GM18499 (cell line): ENCODE measurements around the gene CPSF3.
A peak's percentile ranks its signal among the peaks of the same experiment; 100 is the strongest.

Source experiments
- ATAC-seq: cut with Tn5 transposase; IDR thresholded peaks from one replicate; pipeline ENCODE4 v1.9.1; 2021; ENCODE audit warnings: moderate number of reproducible peaks; ENCODE audit not compliant: insufficient read depth, unreplicated experiment

The CPSF3 gene

GRCh38 chr2:9423100-9423921 is at the start of gene CPSF3, which contains the start of gene ITGB1BP1:
Gene CPSF3 (plus strand): TSS chr2:9423654. CDS start chr2:9423774, 120 bp downstream.
Gene ITGB1BP1 (minus strand): TSS chr2:9423528. CDS start chr2:9418697, 4,831 bp downstream.
- ATAC-seq, result peak; percentile 60

GRCh38 chr2:9374071-9374730 is 49.3 kb upstream of the CPSF3 start:
- ATAC-seq, result no peak

GRCh38 chr2:9375857-9376428 is 47.5 kb upstream of the CPSF3 start:
- no peak for ATAC-seq

GRCh38 chr2:9377461-9378097 is 45.9 kb upstream of the CPSF3 start:
- ATAC-seq, result no peak

- ATAC-seq, result no peak
Observed at GRCh38 chr2:9378433-9379390, 44.7 kb upstream of the CPSF3 start.

GRCh38 chr2:9379391-9379755 is 44.1 kb upstream of the CPSF3 start:
- ATAC-seq, result no peak

GRCh38 chr2:9380702-9381628 is 42.5 kb upstream of the CPSF3 start:
- no peak for ATAC-seq

GRCh38 chr2:9382604-9383235 is 40.7 kb upstream of the CPSF3 start:
- no peak for ATAC-seq

- ATAC-seq, result no peak
Observed at GRCh38 chr2:9384521-9384920, 38.9 kb upstream of the CPSF3 start.

- ATAC-seq, result no peak
Observed at GRCh38 chr2:9385841-9386240, 37.6 kb upstream of the CPSF3 start.

GRCh38 chr2:9388199-9388681 is 35.2 kb upstream of the CPSF3 start:
- ATAC-seq, result no peak

- ATAC-seq, result no peak
Observed at GRCh38 chr2:9388950-9389911, 34.2 kb upstream of the CPSF3 start.

GRCh38 chr2:9390151-9390850 is 33.2 kb upstream of the CPSF3 start:
- no peak for ATAC-seq

- no peak for ATAC-seq
Observed at GRCh38 chr2:9390991-9391390, 32.5 kb upstream of the CPSF3 start.

- no peak for ATAC-seq
Observed at GRCh38 chr2:9391961-9392720, 31.3 kb upstream of the CPSF3 start.
